ENCODE results near the gene CDC73. TPM values are rescaled to one million over a fixed set of nuclear protein-coding genes. Genes with fewer than 3 reads are reported as not detected.
"Not testable (repeated sequence)": the region's sequence is repeated elsewhere in the genome, so short reads cannot be mapped to it uniquely, and the experiment has no call there.

Gene CDC73
- total RNA-seq, 1 donor from 2014 or later, result 50.5 TPM

GRCh38 chr1:193265716-193266115, 143.9 kb downstream of the CDC73 start:
- TF ChIP-seq, protein P1, sequence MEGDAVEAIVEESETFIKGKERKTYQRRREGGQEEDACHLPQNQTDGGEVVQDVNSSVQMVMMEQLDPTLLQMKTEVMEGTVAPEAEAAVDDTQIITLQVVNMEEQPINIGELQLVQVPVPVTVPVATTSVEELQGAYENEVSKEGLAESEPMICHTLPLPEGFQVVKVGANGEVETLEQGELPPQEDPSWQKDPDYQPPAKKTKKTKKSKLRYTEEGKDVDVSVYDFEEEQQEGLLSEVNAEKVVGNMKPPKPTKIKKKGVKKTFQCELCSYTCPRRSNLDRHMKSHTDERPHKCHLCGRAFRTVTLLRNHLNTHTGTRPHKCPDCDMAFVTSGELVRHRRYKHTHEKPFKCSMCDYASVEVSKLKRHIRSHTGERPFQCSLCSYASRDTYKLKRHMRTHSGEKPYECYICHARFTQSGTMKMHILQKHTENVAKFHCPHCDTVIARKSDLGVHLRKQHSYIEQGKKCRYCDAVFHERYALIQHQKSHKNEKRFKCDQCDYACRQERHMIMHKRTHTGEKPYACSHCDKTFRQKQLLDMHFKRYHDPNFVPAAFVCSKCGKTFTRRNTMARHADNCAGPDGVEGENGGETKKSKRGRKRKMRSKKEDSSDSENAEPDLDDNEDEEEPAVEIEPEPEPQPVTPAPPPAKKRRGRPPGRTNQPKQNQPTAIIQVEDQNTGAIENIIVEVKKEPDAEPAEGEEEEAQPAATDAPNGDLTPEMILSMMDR (conservative IDR thresholded peaks at IDR 0.05), result no peak
- Mint-ChIP-seq H3K4me1 (no peaks in the 10 kb centered on the region), H3K36me3 (ENCODE audit: low read depth) (peaks cover 29% of the 10 kb centered on the region), H3K4me3 (no peak overlapping the region), H3K27me3 (ENCODE audit: low read depth) (no peaks in the 10 kb centered on the region), H3K27ac (ENCODE audit: unreplicated experiment) (no peak overlapping the region), H3K9me3 (peaks cover 8% of the 10 kb centered on the region)
- DNase-seq (ENCODE audit: low read depth, low spot score), result no peak

DNA sequence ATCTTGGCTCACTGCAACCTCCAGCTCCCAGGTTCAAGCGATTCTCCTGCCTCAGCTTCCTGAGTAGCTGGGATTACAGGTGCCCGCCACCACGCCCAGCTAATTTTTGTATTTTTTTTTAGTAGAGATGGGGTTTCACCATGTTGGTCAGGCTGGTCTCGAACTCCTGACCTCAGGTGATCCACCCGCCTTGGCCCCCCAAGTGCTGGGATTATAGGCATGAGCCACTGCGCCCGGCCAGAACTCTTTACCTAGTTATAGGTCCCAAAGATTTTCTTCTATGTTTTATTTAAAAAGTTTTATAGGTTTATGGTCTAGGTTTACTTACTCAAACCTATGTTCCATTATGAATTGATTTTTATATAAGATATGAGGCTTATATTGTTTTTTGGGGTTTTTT, 145.0 kb downstream of the CDC73 start:
- not testable (repeated sequence) for H3K4me3 Mint-ChIP-seq; H3K27ac Mint-ChIP-seq (ENCODE audit: unreplicated experiment); DNase-seq (ENCODE audit: low read depth, low spot score); H3K4me1 Mint-ChIP-seq; H3K27me3 Mint-ChIP-seq (ENCODE audit: low read depth)
- peaks cover 39% of the 10 kb centered on the region for H3K36me3 Mint-ChIP-seq (ENCODE audit: low read depth)
- peaks cover 18% of the 10 kb centered on the region for H3K9me3 Mint-ChIP-seq

DNA sequence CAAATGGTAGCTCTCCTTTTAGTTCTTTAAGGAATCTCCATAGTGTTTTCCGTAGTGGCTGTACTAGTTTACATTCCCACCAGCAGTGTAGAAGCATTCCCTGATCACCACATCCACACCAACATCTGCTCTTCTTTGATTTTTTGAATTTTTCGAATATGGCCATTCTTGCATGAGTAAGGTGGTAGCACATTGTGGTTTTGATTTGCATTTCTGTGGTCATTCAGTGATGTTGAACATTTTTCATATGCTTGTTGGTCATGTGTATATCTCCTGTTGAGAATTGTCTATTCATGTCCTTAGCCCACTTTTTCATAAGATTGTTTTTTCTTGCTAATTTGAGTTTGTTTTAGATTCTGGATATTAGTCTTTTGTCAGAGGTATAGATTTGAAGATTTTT, 149.2 kb downstream of the CDC73 start:
- Mint-ChIP-seq H3K36me3 (ENCODE audit: low read depth) (peaks cover 42% of the 10 kb centered on the region), H3K4me1 (no peaks in the 10 kb centered on the region), H3K27ac (ENCODE audit: unreplicated experiment) (no peak overlapping the region), H3K9me3 (peaks cover 31% of the 10 kb centered on the region), H3K4me3 (no peak overlapping the region), H3K27me3 (ENCODE audit: low read depth) (no peaks in the 10 kb centered on the region)
- DNase-seq (ENCODE audit: low read depth, low spot score), result no peak
- TF ChIP-seq, protein P1 (conservative IDR thresholded peaks at IDR 0.05), result no peak

GRCh38 chr1:193275773-193276172, 153.9 kb downstream of the CDC73 start:
- Mint-ChIP-seq H3K4me3 (no peak overlapping the region), H3K27ac (ENCODE audit: unreplicated experiment) (no peak overlapping the region), H3K36me3 (ENCODE audit: low read depth) (peaks cover 35% of the 10 kb centered on the region), H3K4me1 (no peaks in the 10 kb centered on the region), H3K27me3 (ENCODE audit: low read depth) (no peaks in the 10 kb centered on the region), H3K9me3 (peaks cover 37% of the 10 kb centered on the region)
- DNase-seq (ENCODE audit: low read depth, low spot score), result no peak
- TF ChIP-seq, protein P1 (conservative IDR thresholded peaks at IDR 0.05), result no peak

GRCh38 chr1:193278968-193279367, 157.1 kb downstream of the CDC73 start:
- H3K4me3 Mint-ChIP-seq, result no peak overlapping the region
- no peaks in the 10 kb centered on the region for H3K27me3 Mint-ChIP-seq (ENCODE audit: low read depth)
- DNase-seq (ENCODE audit: low read depth, low spot score), result no peak
- H3K27ac Mint-ChIP-seq (ENCODE audit: unreplicated experiment), result no peak overlapping the region
- H3K9me3 Mint-ChIP-seq, result peaks cover 12% of the 10 kb centered on the region
- H3K4me1 Mint-ChIP-seq, result no peaks in the 10 kb centered on the region
- peaks cover 9% of the 10 kb centered on the region for H3K36me3 Mint-ChIP-seq (ENCODE audit: low read depth)
- TF ChIP-seq, protein P1 (conservative IDR thresholded peaks at IDR 0.05), result no peak

GRCh38 chr1:193281894-193282293, 160.1 kb downstream of the CDC73 start:
- no peaks in the 10 kb centered on the region for H3K27me3 Mint-ChIP-seq (ENCODE audit: low read depth)
- no peak overlapping the region for H3K4me3 Mint-ChIP-seq
- no peaks in the 10 kb centered on the region for H3K4me1 Mint-ChIP-seq
- H3K27ac Mint-ChIP-seq (ENCODE audit: unreplicated experiment), result no peak overlapping the region
- H3K36me3 Mint-ChIP-seq (ENCODE audit: low read depth), result peaks cover 7% of the 10 kb centered on the region
- TF ChIP-seq, protein P1 (conservative IDR thresholded peaks at IDR 0.05), result no peak
- H3K9me3 Mint-ChIP-seq, result peaks cover 17% of the 10 kb centered on the region
- DNase-seq (ENCODE audit: low read depth, low spot score), result no peak

Data from neural crest cell (in vitro differentiated cells).